Mesothelial cell of epicardium (in vitro differentiated cells): Measurements from ENCODE around the gene CTNNA3. TPM values are rescaled to one million over a fixed set of nuclear protein-coding genes. Genes with fewer than 3 reads are reported as not detected.

Experiments
- DNase-seq, 2 experiments: peaks; one replicate each; pipeline ENCODE4 v3.0.0; 2021; ENCODE audit warnings: low spot score in 2 of 2; ENCODE audit not compliant: unreplicated experiment in 2 of 2
- H3K27ac Mint-ChIP-seq: 2 replicates; pipeline ENCODE4 v1.8.0; 2021; ENCODE audit warnings: mixed read lengths
- H3K27me3 Mint-ChIP-seq: 2 replicates; pipeline ENCODE4 v1.8.0; 2021; ENCODE audit warnings: low read depth, mixed read lengths
- H3K36me3 Mint-ChIP-seq: 2 replicates; pipeline ENCODE4 v1.8.0; 2021; ENCODE audit warnings: mixed read lengths
- H3K4me1 Mint-ChIP-seq: 2 replicates; pipeline ENCODE4 v1.8.0; 2021; ENCODE audit warnings: mixed read lengths
- H3K4me3 Mint-ChIP-seq: 2 replicates; pipeline ENCODE4 v1.8.0; 2021; ENCODE audit warnings: mild to moderate bottlenecking, moderate library complexity, mixed read lengths
- H3K9me3 Mint-ChIP-seq: 2 replicates; pipeline ENCODE4 v1.8.0; 2021; ENCODE audit warnings: mixed read lengths
- total RNA-seq: library from RNA; stranded (reverse); gene quantifications from 3 replicates; pipeline ENCODE4 v1.2.1, GENCODE V29; 2021
- TF ChIP-seq, protein P1 (sequence below): fragments of 200-600 bp; sonication (generic); IDR thresholded peaks from one replicate; pipeline ENCODE4 v1.5.0; 2021; ENCODE audit warnings: antibody characterized with exemption; ENCODE audit not compliant: unreplicated experiment

CTNNA3 gene
- total RNA-seq, 1 donor from 2014 or later, result 14.2 TPM

- H3K36me3 Mint-ChIP-seq, result no peaks in the 10 kb centered on the region
- TF ChIP-seq, protein P1, sequence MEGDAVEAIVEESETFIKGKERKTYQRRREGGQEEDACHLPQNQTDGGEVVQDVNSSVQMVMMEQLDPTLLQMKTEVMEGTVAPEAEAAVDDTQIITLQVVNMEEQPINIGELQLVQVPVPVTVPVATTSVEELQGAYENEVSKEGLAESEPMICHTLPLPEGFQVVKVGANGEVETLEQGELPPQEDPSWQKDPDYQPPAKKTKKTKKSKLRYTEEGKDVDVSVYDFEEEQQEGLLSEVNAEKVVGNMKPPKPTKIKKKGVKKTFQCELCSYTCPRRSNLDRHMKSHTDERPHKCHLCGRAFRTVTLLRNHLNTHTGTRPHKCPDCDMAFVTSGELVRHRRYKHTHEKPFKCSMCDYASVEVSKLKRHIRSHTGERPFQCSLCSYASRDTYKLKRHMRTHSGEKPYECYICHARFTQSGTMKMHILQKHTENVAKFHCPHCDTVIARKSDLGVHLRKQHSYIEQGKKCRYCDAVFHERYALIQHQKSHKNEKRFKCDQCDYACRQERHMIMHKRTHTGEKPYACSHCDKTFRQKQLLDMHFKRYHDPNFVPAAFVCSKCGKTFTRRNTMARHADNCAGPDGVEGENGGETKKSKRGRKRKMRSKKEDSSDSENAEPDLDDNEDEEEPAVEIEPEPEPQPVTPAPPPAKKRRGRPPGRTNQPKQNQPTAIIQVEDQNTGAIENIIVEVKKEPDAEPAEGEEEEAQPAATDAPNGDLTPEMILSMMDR, result no peak
- no peak for DNase-seq
- H3K4me1 Mint-ChIP-seq, result peaks cover 26% of the 10 kb centered on the region
- H3K27me3 Mint-ChIP-seq, result peaks cover 2% of the 10 kb centered on the region
- no peak overlapping the region for H3K4me3 Mint-ChIP-seq
- H3K27ac Mint-ChIP-seq, result no peak overlapping the region
- H3K9me3 Mint-ChIP-seq, result no peaks in the 10 kb centered on the region
These were observed 715.7 kb downstream of the CTNNA3 start for GRCh38 chr10:66980246-66980815.

GRCh38 chr10:66964946-66965345, 731.0 kb downstream of the CTNNA3 start:
- TF ChIP-seq, protein P1, result no peak
- H3K27ac Mint-ChIP-seq, result no peak overlapping the region
- H3K36me3 Mint-ChIP-seq, result peaks cover 9% of the 10 kb centered on the region

GRCh38 chr10:66958466-66958865, 737.5 kb downstream of the CTNNA3 start:
- TF ChIP-seq, protein P1, result no peak
- peaks cover 14% of the 10 kb centered on the region for H3K4me1 Mint-ChIP-seq
- H3K36me3 Mint-ChIP-seq, result peaks cover 2% of the 10 kb centered on the region
- H3K27ac Mint-ChIP-seq, result no peak overlapping the region
- peaks cover 3% of the 10 kb centered on the region for H3K27me3 Mint-ChIP-seq
- H3K4me3 Mint-ChIP-seq, result no peak overlapping the region
- no peak for DNase-seq
- H3K9me3 Mint-ChIP-seq, result peaks cover 3% of the 10 kb centered on the region

More at GRCh38 chr10:66964946-66965345, 731.0 kb downstream of the CTNNA3 start:
- no peaks in the 10 kb centered on the region for H3K4me1 Mint-ChIP-seq
- peaks cover 13% of the 10 kb centered on the region for H3K9me3 Mint-ChIP-seq
- DNase-seq, result no peak
- H3K4me3 Mint-ChIP-seq, result no peak overlapping the region
- no peaks in the 10 kb centered on the region for H3K27me3 Mint-ChIP-seq

DNA sequence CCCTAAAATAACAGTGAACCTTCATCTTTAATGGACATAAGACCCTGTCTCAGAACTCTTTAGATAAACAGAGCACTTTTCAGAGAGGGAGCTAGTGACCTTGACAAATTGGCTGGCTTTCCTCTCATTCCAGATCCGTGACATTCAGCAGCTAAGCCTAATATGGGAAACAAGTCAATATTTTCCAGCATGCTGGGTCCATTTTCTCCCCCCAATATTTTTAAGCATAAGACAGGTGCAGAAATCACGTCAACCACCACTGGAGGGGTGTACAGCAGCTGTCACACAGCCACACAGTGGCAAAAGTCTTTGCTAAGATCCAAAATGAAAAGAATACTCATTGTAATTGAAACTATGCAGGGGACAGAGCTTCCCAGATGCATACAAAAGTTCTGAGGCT, 744.1 kb downstream of the CTNNA3 start:
- H3K4me1 Mint-ChIP-seq, result peaks cover 13% of the 10 kb centered on the region
- TF ChIP-seq, protein P1, result no peak
- no peak for DNase-seq
- no peaks in the 10 kb centered on the region for H3K9me3 Mint-ChIP-seq
- H3K36me3 Mint-ChIP-seq, result no peaks in the 10 kb centered on the region
- H3K27me3 Mint-ChIP-seq, result no peaks in the 10 kb centered on the region
- no peak overlapping the region for H3K27ac Mint-ChIP-seq
- no peak overlapping the region for H3K4me3 Mint-ChIP-seq

DNA sequence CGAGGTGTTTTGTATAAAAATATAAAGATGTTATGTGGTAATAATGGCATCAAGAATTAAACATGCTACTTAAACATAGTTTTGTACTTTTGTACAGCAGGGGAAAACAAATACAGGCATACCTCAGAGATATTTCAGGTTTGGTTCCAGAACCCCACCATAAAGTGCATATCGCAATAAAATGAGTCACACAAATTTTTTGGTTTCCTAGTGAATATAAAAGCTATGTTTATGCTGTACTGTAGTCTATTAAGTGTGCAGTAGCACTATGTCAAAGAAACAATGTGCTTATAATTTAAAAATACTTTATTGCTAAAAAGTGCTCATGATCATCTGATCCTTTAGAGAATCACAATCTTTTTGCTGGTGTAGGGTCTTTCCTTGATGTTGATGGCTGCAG, 752.4 kb downstream of the CTNNA3 start:
- Mint-ChIP-seq H3K9me3 (peaks cover 10% of the 10 kb centered on the region), H3K36me3 (peaks cover 6% of the 10 kb centered on the region), H3K27ac (no peak overlapping the region), H3K4me3 (no peak overlapping the region), H3K4me1 (peaks cover 48% of the 10 kb centered on the region), H3K27me3 (peaks cover 3% of the 10 kb centered on the region)
- TF ChIP-seq, protein P1, result no peak
- no peak for DNase-seq

- no peak for DNase-seq
- H3K36me3 Mint-ChIP-seq, result peaks cover 10% of the 10 kb centered on the region
- TF ChIP-seq, protein P1, result no peak
- H3K27ac Mint-ChIP-seq, result no peak overlapping the region
- H3K4me3 Mint-ChIP-seq, result no peak overlapping the region
- H3K9me3 Mint-ChIP-seq, result peaks cover 14% of the 10 kb centered on the region
- H3K4me1 Mint-ChIP-seq, result peaks cover 48% of the 10 kb centered on the region
- peaks cover 5% of the 10 kb centered on the region for H3K27me3 Mint-ChIP-seq
These were observed 753.6 kb downstream of the CTNNA3 start for GRCh38 chr10:66942407-66942806.
